Mucosa of stomach (tissue), 1 donor: ENCODE measurements around the gene GGACT.

Experiments used
- H3K27me3 ChIP-seq: one replicate; pipeline ENCODE4 v1.7.0; 2013; ENCODE audit warnings: mild to moderate bottlenecking, low read length; ENCODE audit not compliant: control insufficient read depth, insufficient read depth
- H3K36me3 ChIP-seq: one replicate; pipeline ENCODE4 v1.7.0; 2013; ENCODE audit warnings: low read length; ENCODE audit not compliant: control insufficient read depth, insufficient read depth
- H3K4me1 ChIP-seq: one replicate; pipeline ENCODE4 v1.7.0; 2013; ENCODE audit warnings: mild to moderate bottlenecking, low read length; ENCODE audit not compliant: control insufficient read depth, insufficient read depth
- H3K4me3 ChIP-seq: one replicate; pipeline ENCODE4 v1.7.0; 2013; ENCODE audit warnings: low read length
- H3K9ac ChIP-seq: one replicate; pipeline ENCODE4 v1.7.0; 2013; ENCODE audit warnings: mild to moderate bottlenecking, low read length, moderate library complexity
- H3K9me3 ChIP-seq: one replicate; pipeline ENCODE4 v1.7.0; 2013; ENCODE audit warnings: mild to moderate bottlenecking, low read length, moderate library complexity; ENCODE audit not compliant: control insufficient read depth
- donor health status: Pancreatic carcinoma.

The GGACT gene

DNA sequence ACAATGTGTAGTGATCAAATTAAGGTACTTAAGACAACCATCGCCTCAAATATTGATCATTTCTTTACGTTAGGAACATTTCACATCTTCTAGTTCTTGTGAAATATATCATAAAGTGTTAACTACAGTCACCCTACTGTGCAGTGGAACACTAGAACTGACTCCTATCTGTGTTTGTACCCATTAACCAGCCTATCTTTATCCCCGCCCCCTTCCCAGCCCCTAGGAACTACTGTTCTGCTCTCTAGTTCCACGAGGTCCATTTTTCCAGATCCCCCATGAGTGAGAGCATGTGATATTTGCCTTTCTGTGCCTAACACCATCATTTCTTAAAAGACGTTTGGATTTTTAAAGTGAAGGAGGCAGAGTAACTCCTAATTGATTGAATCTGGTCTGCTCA lies 24.4 kb upstream of the GGACT start:
- Histone ChIP-seq H3K4me3 (no peak overlapping the region), H3K9me3 (no peaks in the 10 kb centered on the region), H3K4me1 (peaks cover 8% of the 10 kb centered on the region), H3K36me3 (no peaks in the 10 kb centered on the region), H3K9ac (no peak overlapping the region), H3K27me3 (no peaks in the 10 kb centered on the region)

GRCh38 chr13:100611678-100612492 lies 23.3 kb upstream of the GGACT start:
- H3K36me3 ChIP-seq: no peaks in the 10 kb centered on the region
- H3K4me3 ChIP-seq: no peak overlapping the region
- no peaks in the 10 kb centered on the region for H3K27me3 ChIP-seq
- H3K9ac ChIP-seq: no peak overlapping the region
- H3K9me3 ChIP-seq: no peaks in the 10 kb centered on the region
- H3K4me1 ChIP-seq: peaks cover 8% of the 10 kb centered on the region

DNA sequence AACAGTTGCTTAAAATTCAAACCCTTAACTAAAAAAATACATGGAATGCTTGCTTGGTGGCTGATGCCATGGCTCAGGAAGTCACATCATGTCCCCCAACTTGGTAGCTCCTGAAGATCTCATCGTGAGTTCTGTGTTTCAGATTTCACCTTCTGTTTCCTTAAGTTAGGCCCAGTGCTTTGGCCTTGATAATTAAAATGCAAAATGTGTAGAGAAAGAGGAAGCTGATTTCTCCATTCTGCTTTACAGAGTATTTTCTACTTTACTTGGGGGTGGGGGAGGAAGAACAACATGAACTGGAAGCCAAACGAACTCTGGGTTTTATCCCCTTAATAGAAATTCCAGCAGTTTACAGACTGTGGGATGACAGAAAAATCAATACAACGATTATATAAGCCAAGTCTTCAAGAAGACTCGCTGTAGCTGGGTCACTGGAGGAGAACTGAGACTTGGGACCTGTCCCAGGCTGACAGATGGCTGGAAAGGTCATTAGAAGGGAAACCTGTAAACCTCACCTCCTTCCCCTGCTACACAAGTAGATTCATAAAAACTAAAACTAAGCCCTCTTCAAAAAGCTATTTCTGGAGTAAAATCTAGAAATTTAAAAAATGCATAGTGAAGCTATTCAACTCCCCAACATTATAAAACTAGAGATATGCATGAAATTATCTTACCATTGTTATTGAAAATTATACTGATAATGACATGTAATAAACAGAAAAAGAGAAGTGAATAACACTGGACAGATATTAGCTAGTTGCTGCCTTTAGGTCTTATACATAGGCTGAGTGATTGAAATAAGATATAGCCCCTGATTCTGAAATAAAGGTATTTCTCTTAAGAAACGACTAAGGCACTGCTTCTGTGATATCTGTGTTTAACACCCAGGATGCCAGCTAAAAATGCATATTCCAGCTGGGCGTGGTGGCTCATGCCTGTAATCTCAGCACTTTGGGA lies 22.1 kb upstream of the GGACT start:
- no peak overlapping the region for H3K4me3 ChIP-seq
- no peak overlapping the region for H3K9ac ChIP-seq
- H3K36me3 ChIP-seq: no peaks in the 10 kb centered on the region
- H3K4me1 ChIP-seq: peaks cover 8% of the 10 kb centered on the region
- H3K9me3 ChIP-seq: no peaks in the 10 kb centered on the region
- no peaks in the 10 kb centered on the region for H3K27me3 ChIP-seq

GRCh38 chr13:100608906-100609305 lies 20.3 kb upstream of the GGACT start:
- no peaks in the 10 kb centered on the region for H3K36me3 ChIP-seq
- H3K9me3 ChIP-seq: no peaks in the 10 kb centered on the region
- H3K27me3 ChIP-seq: no peaks in the 10 kb centered on the region
- no peak overlapping the region for H3K9ac ChIP-seq
- no peak overlapping the region for H3K4me3 ChIP-seq
- H3K4me1 ChIP-seq: peaks cover 8% of the 10 kb centered on the region

GRCh38 chr13:100608489-100608888 lies 19.9 kb upstream of the GGACT start:
- Histone ChIP-seq H3K36me3 (no peaks in the 10 kb centered on the region), H3K4me3 (no peak overlapping the region), H3K27me3 (no peaks in the 10 kb centered on the region), H3K9me3 (no peaks in the 10 kb centered on the region), H3K9ac (no peak overlapping the region), H3K4me1 (peaks cover 8% of the 10 kb centered on the region)

- Histone ChIP-seq H3K36me3 (no peaks in the 10 kb centered on the region), H3K27me3 (no peaks in the 10 kb centered on the region), H3K9me3 (no peaks in the 10 kb centered on the region), H3K4me1 (peaks cover 8% of the 10 kb centered on the region), H3K9ac (no peak overlapping the region), H3K4me3 (no peak overlapping the region)
These were observed 16.5 kb upstream of the GGACT start for GRCh38 chr13:100604918-100605710.

GRCh38 chr13:100602493-100603111 lies 14.0 kb upstream of the GGACT start:
- Histone ChIP-seq H3K4me1 (no peaks in the 10 kb centered on the region), H3K36me3 (no peaks in the 10 kb centered on the region), H3K4me3 (no peak overlapping the region), H3K9ac (no peak overlapping the region), H3K27me3 (no peaks in the 10 kb centered on the region), H3K9me3 (no peaks in the 10 kb centered on the region)

DNA sequence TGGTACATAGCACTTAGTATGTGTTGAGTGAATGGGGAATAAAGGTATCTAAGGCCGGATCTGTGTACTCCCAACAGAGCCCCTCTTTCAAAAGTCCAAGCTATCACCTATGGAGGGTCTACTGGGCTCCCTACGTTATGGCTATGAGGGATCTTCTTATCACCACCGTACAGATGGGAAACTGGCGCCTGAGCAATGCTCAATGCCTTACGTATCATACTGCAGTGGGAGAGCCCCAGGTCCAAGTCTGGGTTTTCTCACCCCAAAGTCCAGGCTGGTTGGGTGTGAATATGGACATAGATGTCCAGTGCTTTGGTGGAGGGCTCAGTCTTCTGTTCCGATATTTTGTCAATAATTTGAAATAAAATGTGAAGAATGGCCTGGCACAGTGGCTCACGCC lies 13.1 kb upstream of the GGACT start:
- Histone ChIP-seq H3K36me3 (no peaks in the 10 kb centered on the region), H3K9me3 (no peaks in the 10 kb centered on the region), H3K4me3 (no peak overlapping the region), H3K4me1 (no peaks in the 10 kb centered on the region), H3K9ac (no peak overlapping the region), H3K27me3 (no peaks in the 10 kb centered on the region)

DNA sequence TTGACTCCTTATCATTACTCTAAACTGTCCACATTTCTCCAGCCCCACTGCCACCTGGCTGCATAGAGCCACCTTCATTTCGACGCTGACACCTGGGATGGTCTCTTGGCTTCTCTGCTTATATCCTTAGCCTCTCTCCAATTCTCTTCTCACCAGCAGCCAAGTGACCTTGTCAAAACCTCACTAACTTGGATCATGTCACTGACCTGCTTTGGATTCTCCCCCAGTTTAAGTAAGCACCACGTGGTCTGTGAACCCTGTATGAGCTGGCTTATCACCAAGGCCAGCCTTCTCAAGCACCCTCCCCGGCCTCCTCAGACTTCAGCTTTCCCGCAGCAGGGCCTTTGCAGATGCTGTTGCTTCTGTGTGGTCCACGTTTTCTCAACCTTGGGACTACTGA lies 12.3 kb upstream of the GGACT start:
- Histone ChIP-seq H3K9ac (no peak overlapping the region), H3K4me1 (no peaks in the 10 kb centered on the region), H3K27me3 (no peaks in the 10 kb centered on the region), H3K9me3 (no peaks in the 10 kb centered on the region), H3K4me3 (no peak overlapping the region), H3K36me3 (no peaks in the 10 kb centered on the region)

- no peak overlapping the region for H3K9ac ChIP-seq
- H3K9me3 ChIP-seq: no peaks in the 10 kb centered on the region
- no peaks in the 10 kb centered on the region for H3K4me1 ChIP-seq
- no peak overlapping the region for H3K4me3 ChIP-seq
- no peaks in the 10 kb centered on the region for H3K36me3 ChIP-seq
- no peaks in the 10 kb centered on the region for H3K27me3 ChIP-seq
These were observed 11.9 kb upstream of the GGACT start for GRCh38 chr13:100600461-100600860.

DNA sequence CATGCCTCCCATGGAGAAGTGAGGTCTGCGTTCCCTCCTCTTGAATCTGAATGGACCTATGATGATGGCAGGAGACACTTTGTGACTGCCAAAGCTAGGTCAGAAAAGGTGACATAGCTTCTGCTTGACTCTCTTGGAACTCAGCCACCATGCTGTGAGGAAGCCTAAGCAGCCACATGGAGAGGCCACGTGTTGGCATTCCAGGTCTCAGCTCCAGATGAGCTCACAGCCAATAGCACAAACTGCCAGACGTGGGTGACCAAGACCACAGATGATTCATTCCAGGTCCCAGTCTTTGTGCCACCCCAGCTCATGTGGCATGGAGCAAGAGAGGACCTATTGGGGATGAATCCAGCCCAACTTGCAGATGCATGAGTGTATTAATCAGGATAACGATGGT lies 8.7 kb upstream of the GGACT start:
- Histone ChIP-seq H3K27me3 (no peaks in the 10 kb centered on the region), H3K9me3 (no peaks in the 10 kb centered on the region), H3K9ac (no peak overlapping the region), H3K4me3 (no peak overlapping the region), H3K4me1 (no peaks in the 10 kb centered on the region), H3K36me3 (no peaks in the 10 kb centered on the region)
